ENCODE data around the gene SLC52A1.

GRCh38 chr17:5068236-5068635, 33.0 kb upstream of the SLC52A1 start:
- no peak for TF ChIP-seq CTCF (IDR thresholded peaks at IDR 0.05; ENCODE audit: low read length)
- TF ChIP-seq EZH2 (IDR thresholded peaks at IDR 0.05; ENCODE audit: borderline replicate concordance, low read length), result no peak
